Measurements from ENCODE around the gene TENM4.

TENM4 gene

DNA sequence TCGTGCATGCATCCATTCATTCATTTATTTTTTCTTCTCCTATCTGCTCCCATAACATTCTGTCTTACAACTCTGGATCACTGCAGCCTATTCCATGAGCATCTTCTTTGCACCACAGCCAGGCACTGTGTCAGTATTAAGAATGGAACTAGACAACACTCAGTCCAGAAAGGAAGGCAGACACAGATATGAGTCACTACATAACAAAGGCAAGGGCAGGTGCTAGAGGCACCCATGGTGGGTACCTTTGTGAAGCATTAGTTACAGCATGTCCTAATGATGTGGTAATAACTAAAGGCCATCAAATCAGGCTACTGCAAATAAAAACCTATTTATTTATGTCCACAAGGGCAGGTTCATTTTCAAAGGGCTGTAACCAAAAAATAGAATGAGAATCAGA is 28.1 kb downstream of the TENM4 start:
- in situ Hi-C loops (cut with MboI; ENCODE audit: low pct_unique_long_range_greater_than_20kb, low sequenced_read_pairs, unreplicated experiment) = no loop called here
- TF ChIP-seq, protein P1, sequence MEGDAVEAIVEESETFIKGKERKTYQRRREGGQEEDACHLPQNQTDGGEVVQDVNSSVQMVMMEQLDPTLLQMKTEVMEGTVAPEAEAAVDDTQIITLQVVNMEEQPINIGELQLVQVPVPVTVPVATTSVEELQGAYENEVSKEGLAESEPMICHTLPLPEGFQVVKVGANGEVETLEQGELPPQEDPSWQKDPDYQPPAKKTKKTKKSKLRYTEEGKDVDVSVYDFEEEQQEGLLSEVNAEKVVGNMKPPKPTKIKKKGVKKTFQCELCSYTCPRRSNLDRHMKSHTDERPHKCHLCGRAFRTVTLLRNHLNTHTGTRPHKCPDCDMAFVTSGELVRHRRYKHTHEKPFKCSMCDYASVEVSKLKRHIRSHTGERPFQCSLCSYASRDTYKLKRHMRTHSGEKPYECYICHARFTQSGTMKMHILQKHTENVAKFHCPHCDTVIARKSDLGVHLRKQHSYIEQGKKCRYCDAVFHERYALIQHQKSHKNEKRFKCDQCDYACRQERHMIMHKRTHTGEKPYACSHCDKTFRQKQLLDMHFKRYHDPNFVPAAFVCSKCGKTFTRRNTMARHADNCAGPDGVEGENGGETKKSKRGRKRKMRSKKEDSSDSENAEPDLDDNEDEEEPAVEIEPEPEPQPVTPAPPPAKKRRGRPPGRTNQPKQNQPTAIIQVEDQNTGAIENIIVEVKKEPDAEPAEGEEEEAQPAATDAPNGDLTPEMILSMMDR (IDR thresholded peaks at IDR 0.05; ENCODE audit: extremely low read depth, insufficient read depth, missing control alignments) = no peak
- DNase-seq (ENCODE audit: low spot score) = no peak

DNA sequence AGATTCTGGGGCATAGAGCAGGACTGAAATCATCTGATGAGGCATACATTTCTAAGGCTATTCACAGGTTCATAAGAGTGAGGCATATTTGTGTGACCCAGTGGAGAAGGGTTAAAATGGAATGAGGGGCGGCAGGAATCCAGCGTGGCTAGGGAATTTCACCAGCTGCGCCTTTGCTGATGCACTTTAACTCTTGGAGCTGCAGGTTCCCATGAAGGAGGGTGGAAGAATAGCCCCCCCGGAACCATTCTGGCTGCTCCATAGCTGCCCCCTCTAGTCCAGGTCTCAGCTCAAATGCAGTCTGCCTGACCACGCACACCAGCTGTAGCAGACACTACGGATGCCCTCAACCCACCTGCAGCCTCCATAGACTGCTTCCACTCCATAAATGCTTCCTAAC is 31.5 kb downstream of the TENM4 start:
- in situ Hi-C loops (cut with MboI; ENCODE audit: low pct_unique_long_range_greater_than_20kb, low sequenced_read_pairs, unreplicated experiment) = no loop called here
- DNase-seq (ENCODE audit: low spot score) = no peak
- TF ChIP-seq, protein P1 (IDR thresholded peaks at IDR 0.05; ENCODE audit: extremely low read depth, insufficient read depth, missing control alignments) = no peak

- in situ Hi-C loops (cut with MboI; ENCODE audit: low pct_unique_long_range_greater_than_20kb, low sequenced_read_pairs, unreplicated experiment) = no loop called here
- TF ChIP-seq, protein P1 (IDR thresholded peaks at IDR 0.05; ENCODE audit: extremely low read depth, insufficient read depth, missing control alignments) = no peak
- peak; percentile 65 for DNase-seq (ENCODE audit: low spot score)
These were observed 34.5 kb downstream of the TENM4 start for GRCh38 chr11:79406376-79406775.

DNA sequence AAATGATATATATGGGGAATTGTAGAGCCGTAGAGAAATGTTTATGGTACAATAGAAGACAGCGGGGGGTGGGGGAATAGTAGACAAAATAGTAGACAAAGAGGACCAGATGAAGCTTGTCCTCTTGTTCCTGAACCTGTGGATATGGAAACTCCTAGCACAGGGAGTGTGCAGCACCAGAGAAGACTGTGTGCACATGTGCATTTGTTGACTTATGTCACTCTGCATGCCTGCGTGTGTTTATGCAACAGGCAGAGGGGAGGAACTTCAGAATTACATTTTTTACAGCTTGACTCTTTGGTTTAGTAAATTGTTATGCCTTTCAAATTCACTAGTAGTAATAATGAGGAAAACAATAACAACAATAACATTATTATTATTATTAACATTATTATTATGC is 36.0 kb downstream of the TENM4 start:
- TF ChIP-seq, protein P1 (IDR thresholded peaks at IDR 0.05; ENCODE audit: extremely low read depth, insufficient read depth, missing control alignments) = no peak
- in situ Hi-C loops (cut with MboI; ENCODE audit: low pct_unique_long_range_greater_than_20kb, low sequenced_read_pairs, unreplicated experiment) = no loop called here
- no peak for DNase-seq (ENCODE audit: low spot score)

DNA sequence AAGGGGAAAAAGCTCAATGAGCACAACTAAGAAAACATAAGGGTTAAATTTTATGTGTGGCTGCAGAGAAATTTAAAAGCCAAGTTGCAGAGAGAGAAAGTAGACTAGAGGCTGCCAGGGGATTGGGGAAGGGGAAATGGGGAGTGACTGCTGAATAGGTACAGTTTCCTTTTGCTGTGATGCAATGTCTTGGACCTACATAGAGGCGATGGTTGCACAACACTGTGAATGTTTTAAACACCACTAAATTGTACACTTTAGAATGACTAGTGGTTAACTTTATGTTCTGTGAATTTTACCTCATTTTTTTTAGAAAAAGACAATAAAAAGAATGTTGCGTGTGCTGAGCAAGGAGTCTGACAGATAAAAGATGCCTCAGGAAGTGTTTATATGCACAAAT is 36.5 kb downstream of the TENM4 start:
- TF ChIP-seq, protein P1 (IDR thresholded peaks at IDR 0.05; ENCODE audit: extremely low read depth, insufficient read depth, missing control alignments) = no peak
- DNase-seq (ENCODE audit: low spot score) = no peak
- in situ Hi-C loops (cut with MboI; ENCODE audit: low pct_unique_long_range_greater_than_20kb, low sequenced_read_pairs, unreplicated experiment) = no loop called here

- in situ Hi-C loops (cut with MboI; ENCODE audit: low pct_unique_long_range_greater_than_20kb, low sequenced_read_pairs, unreplicated experiment) = no loop called here
- TF ChIP-seq, protein P1 (IDR thresholded peaks at IDR 0.05; ENCODE audit: extremely low read depth, insufficient read depth, missing control alignments) = no peak
- DNase-seq (ENCODE audit: low spot score) = no peak
These were observed 37.0 kb downstream of the TENM4 start for GRCh38 chr11:79403839-79404238.

DNA sequence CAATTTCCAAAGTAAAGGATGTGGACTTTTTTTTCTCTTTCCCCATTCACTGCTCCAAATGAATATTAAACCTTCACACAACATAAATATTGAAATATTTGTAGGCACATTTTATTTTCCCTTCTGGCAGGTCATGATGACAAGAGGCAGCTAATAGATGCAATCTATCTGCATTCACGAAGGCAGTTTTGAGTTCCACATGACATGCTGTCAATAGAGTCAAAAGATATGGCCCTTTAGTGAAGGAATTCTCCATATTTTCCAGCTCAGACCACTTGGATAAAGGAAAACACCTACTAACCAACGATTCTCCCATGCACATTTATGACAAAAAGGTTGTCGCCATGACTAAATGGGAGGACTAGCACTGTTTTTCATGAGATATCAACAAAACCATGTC is 37.9 kb downstream of the TENM4 start:
- in situ Hi-C loops (cut with MboI; ENCODE audit: low pct_unique_long_range_greater_than_20kb, low sequenced_read_pairs, unreplicated experiment) = no loop called here
- TF ChIP-seq, protein P1 (IDR thresholded peaks at IDR 0.05; ENCODE audit: extremely low read depth, insufficient read depth, missing control alignments) = no peak
- DNase-seq (ENCODE audit: low spot score) = no peak
